CD1c-positive myeloid dendritic cell (primary cell): Measurements from ENCODE around the gene KCNJ15.

Experiments used
- DNase-seq: peaks from one replicate; pipeline ENCODE4 v3.0.0-alpha.2; 2016; ENCODE audit errors: extremely low spot score

KCNJ15 gene

GRCh38 chr21:38267991-38268863 is 11.4 kb downstream of the KCNJ15 start:
- peak; percentile 84 for DNase-seq

GRCh38 chr21:38268864-38269575 is 12.2 kb downstream of the KCNJ15 start:
- DNase-seq, result peak; percentile 79

GRCh38 chr21:38269576-38269936 is 12.8 kb downstream of the KCNJ15 start:
- no peak for DNase-seq

GRCh38 chr21:38272215-38272614 is 15.4 kb downstream of the KCNJ15 start:
- DNase-seq, result no peak

GRCh38 chr21:38273745-38274542 is 17.2 kb downstream of the KCNJ15 start:
- peak; percentile 92 for DNase-seq

- DNase-seq, result peak; percentile 93
Measured at GRCh38 chr21:38277501-38278131, 20.8 kb downstream of the KCNJ15 start.

GRCh38 chr21:38280454-38280853 is 23.7 kb downstream of the KCNJ15 start:
- no peak for DNase-seq

GRCh38 chr21:38280867-38281266 is 24.1 kb downstream of the KCNJ15 start:
- no peak for DNase-seq

GRCh38 chr21:38282921-38283320 is 26.1 kb downstream of the KCNJ15 start:
- peak; percentile 92 for DNase-seq

- no peak for DNase-seq
Measured at GRCh38 chr21:38284216-38284615, 27.4 kb downstream of the KCNJ15 start.

GRCh38 chr21:38286739-38287471 is 30.1 kb downstream of the KCNJ15 start:
- no peak for DNase-seq

GRCh38 chr21:38287476-38287875 is 30.7 kb downstream of the KCNJ15 start:
- DNase-seq, result no peak

GRCh38 chr21:38289705-38290485 is 33.1 kb downstream of the KCNJ15 start:
- peak; percentile 96 for DNase-seq

GRCh38 chr21:38290809-38291208 is 34.0 kb downstream of the KCNJ15 start:
- no peak for DNase-seq

GRCh38 chr21:38291874-38292273 is 35.1 kb downstream of the KCNJ15 start:
- DNase-seq, result no peak

GRCh38 chr21:38293113-38293512 is 36.3 kb downstream of the KCNJ15 start:
- no peak for DNase-seq

- no peak for DNase-seq
Measured at GRCh38 chr21:38293765-38294164, 37.0 kb downstream of the KCNJ15 start.

GRCh38 chr21:38294609-38295008 is 37.8 kb downstream of the KCNJ15 start:
- DNase-seq, result no peak

GRCh38 chr21:38295997-38296764 is 39.4 kb downstream of the KCNJ15 start:
- DNase-seq, result peak; percentile 30
